Osteoblast (primary cell): Measurements from ENCODE around the gene POLR2C. TPM values are rescaled to one million over a fixed set of nuclear protein-coding genes. Genes with fewer than 3 reads are reported as not detected.

Experiments used
- DNase-seq: peaks from one replicate; pipeline ENCODE4 v3.0.0; 2011; ENCODE audit warnings: low spot score, mixed read lengths; ENCODE audit not compliant: insufficient read length; ENCODE audit errors: missing footprints
- H2AFZ ChIP-seq: 2 replicates; pipeline ENCODE4 v1.6.0; 2011; ENCODE audit warnings: mild to moderate bottlenecking, low read length
- H3K27ac ChIP-seq: 2 replicates; pipeline ENCODE4 v1.5.1; 2011; ENCODE audit warnings: mild to moderate bottlenecking, low read depth, low read length, moderate library complexity
- H3K27me3 ChIP-seq: 2 replicates; pipeline ENCODE4 v1.6.0; 2012; ENCODE audit warnings: mild to moderate bottlenecking, control low read depth, inconsistent platforms, low read length, moderate library complexity; ENCODE audit not compliant: insufficient read depth
- H3K36me3 ChIP-seq: 2 replicates; pipeline ENCODE4 v1.5.1; 2011; ENCODE audit warnings: mild to moderate bottlenecking, low read length, control low read depth, moderate library complexity; ENCODE audit not compliant: insufficient read depth
- H3K4me1 ChIP-seq: 2 replicates; pipeline ENCODE4 v1.5.1; 2011; ENCODE audit warnings: mild to moderate bottlenecking, low read length, control low read depth, moderate library complexity; ENCODE audit not compliant: insufficient read depth
- H3K4me2 ChIP-seq: 2 replicates; pipeline ENCODE4 v1.6.0; 2011; ENCODE audit warnings: mild to moderate bottlenecking, low read length; ENCODE audit not compliant: insufficient read depth
- H3K4me3 ChIP-seq: fragments of 200-600 bp; sonication (generic); 3 replicates; pipeline ENCODE4 v1.5.1; 2012; ENCODE audit warnings: mild to moderate bottlenecking, low read length, inconsistent platforms; ENCODE audit not compliant: insufficient read depth
- H3K79me2 ChIP-seq: 2 replicates; pipeline ENCODE4 v1.6.0; 2012; ENCODE audit warnings: mild to moderate bottlenecking, low read length, control low read depth, inconsistent platforms; ENCODE audit not compliant: insufficient read depth
- H3K9me3 ChIP-seq: 2 replicates; pipeline ENCODE4 v1.5.1; 2011; ENCODE audit warnings: low read depth, low read length, control low read depth
- H4K20me1 ChIP-seq: 2 replicates; pipeline ENCODE4 v1.6.0; 2012; ENCODE audit warnings: mild to moderate bottlenecking, low read length, control low read depth; ENCODE audit not compliant: insufficient read depth
- CTCF ChIP-seq: IDR thresholded peaks from 2 replicates; pipeline ENCODE4 v1.5.1; 2011; ENCODE audit warnings: mild to moderate bottlenecking, low read depth, low read length, moderate library complexity; ENCODE audit errors: extremely low read depth
- total RNA-seq: library from RNA; depleted of rRNA; stranded (reverse); fragments of >200 nt; gene quantifications from 2 replicates; pipeline ENCODE4 v1.2.3, GENCODE V29; 2012

The POLR2C gene
- total RNA-seq, 1 donor: 95.2 TPM

- H3K4me2 ChIP-seq: no peak overlapping the region
- no peak for DNase-seq
- H3K4me1 ChIP-seq: peaks cover 24% of the 10 kb centered on the region
- no peaks in the 10 kb centered on the region for H3K27me3 ChIP-seq
- H3K79me2 ChIP-seq: peaks cover 31% of the 10 kb centered on the region
- TF ChIP-seq CTCF: no peak
- H2AFZ ChIP-seq: no peak overlapping the region
- H3K36me3 ChIP-seq: peaks cover 21% of the 10 kb centered on the region
- no peak overlapping the region for H3K27ac ChIP-seq
- H3K9me3 ChIP-seq: no peaks in the 10 kb centered on the region
- no peak overlapping the region for H3K4me3 ChIP-seq
- H4K20me1 ChIP-seq: peaks cover 29% of the 10 kb centered on the region
Observed at GRCh38 chr16:57477531-57478202, 15.2 kb downstream of the POLR2C start.

- H4K20me1 ChIP-seq: peaks cover 29% of the 10 kb centered on the region
- TF ChIP-seq CTCF: no peak
- peak; percentile 87 for DNase-seq
Observed at GRCh38 chr16:57478396-57479204, 16.1 kb downstream of the POLR2C start.

GRCh38 chr16:57479205-57479975 lies 16.9 kb downstream of the POLR2C start:
- Histone ChIP-seq H3K27ac (peak overlapping the region; percentile 19), H3K36me3 (peaks cover 4% of the 10 kb centered on the region), H4K20me1 (peaks cover 29% of the 10 kb centered on the region), H3K27me3 (no peaks in the 10 kb centered on the region), H3K4me1 (peaks cover 24% of the 10 kb centered on the region), H3K4me2 (peak overlapping the region; percentile 94), H3K79me2 (peaks cover 31% of the 10 kb centered on the region), H3K4me3 (peak overlapping the region; percentile 75), H3K9me3 (no peaks in the 10 kb centered on the region), H2AFZ (peak overlapping the region; percentile 50)
- peak; percentile 96 for DNase-seq
- TF ChIP-seq CTCF: no peak

More at GRCh38 chr16:57478396-57479204, 16.1 kb downstream of the POLR2C start:
- no peaks in the 10 kb centered on the region for H3K27me3 ChIP-seq
- peak overlapping the region; percentile 94 for H3K4me2 ChIP-seq
- H3K27ac ChIP-seq: no peak overlapping the region
- H3K9me3 ChIP-seq: no peaks in the 10 kb centered on the region
- H2AFZ ChIP-seq: peak overlapping the region; percentile 50
- H3K4me3 ChIP-seq: peak overlapping the region; percentile 75
- peaks cover 31% of the 10 kb centered on the region for H3K79me2 ChIP-seq
- H3K4me1 ChIP-seq: peaks cover 24% of the 10 kb centered on the region
- H3K36me3 ChIP-seq: peaks cover 11% of the 10 kb centered on the region
